DOHH2 (cell line): Measurements from ENCODE around the gene MKX.

Experiments
- H3F3A ChIP-seq: fragments of 200-600 bp; sonication (generic), shearing (Covaris generic); 2 replicates; pipeline ENCODE4 v1.6.0; 2016; ENCODE audit warnings: antibody characterized with exemption, mild to moderate bottlenecking; ENCODE audit not compliant: control insufficient read depth, insufficient read depth
- H3K27ac ChIP-seq: fragments of 200-600 bp; sonication (generic); 2 replicates; pipeline ENCODE4 v1.5.1; 2014; ENCODE audit warnings: low read depth, mild to moderate bottlenecking, low read length, moderate library complexity
- H3K27me3 ChIP-seq: fragments of 200-600 bp; sonication (generic); 2 replicates; pipeline ENCODE4 v1.6.1; 2014; ENCODE audit warnings: mild to moderate bottlenecking, low read length, mixed read lengths; ENCODE audit not compliant: control insufficient read depth
- H3K36me3 ChIP-seq: fragments of 200-600 bp; sonication (generic); 2 replicates; pipeline ENCODE4 v1.6.1; 2014; ENCODE audit warnings: mild to moderate bottlenecking, low read length, moderate library complexity, mixed read lengths; ENCODE audit not compliant: control insufficient read depth
- H3K4me1 ChIP-seq: fragments of 200-600 bp; sonication (generic); 2 replicates; pipeline ENCODE4 v1.6.1; 2014; ENCODE audit warnings: mild to moderate bottlenecking, low read length, mixed read lengths; ENCODE audit not compliant: control insufficient read depth
- H3K4me2 ChIP-seq: fragments of 200-600 bp; sonication (generic); 2 replicates; pipeline ENCODE4 v1.6.0; 2014; ENCODE audit warnings: mild to moderate bottlenecking, low read length, moderate library complexity
- H3K4me3 ChIP-seq: fragments of 200-600 bp; sonication (generic); 2 replicates; pipeline ENCODE4 v1.5.1; 2014; ENCODE audit warnings: mild to moderate bottlenecking, low read length, mixed read lengths
- H3K79me2 ChIP-seq: fragments of 200-600 bp; sonication (generic); 2 replicates; pipeline ENCODE4 v1.6.1; 2014; ENCODE audit warnings: mild to moderate bottlenecking, low read length, mixed read lengths; ENCODE audit not compliant: control insufficient read depth
- H3K9me2 ChIP-seq: fragments of 200-600 bp; sonication (generic); replicated peaks from 2 replicates; pipeline ENCODE4 v1.6.1; 2014; ENCODE audit warnings: mild to moderate bottlenecking, low read length, mixed read lengths; ENCODE audit not compliant: control insufficient read depth
- H3K9me3 ChIP-seq: fragments of 200-600 bp; sonication (generic); 2 replicates; pipeline ENCODE4 v1.6.1; 2014; ENCODE audit warnings: antibody characterized with exemption, low read length, mixed read lengths; ENCODE audit not compliant: control insufficient read depth, insufficient read depth
- H4K20me1 ChIP-seq: fragments of 200-600 bp; sonication (generic); 2 replicates; pipeline ENCODE4 v1.6.0; 2014; ENCODE audit warnings: low read depth, mild to moderate bottlenecking, antibody characterized with exemption, low read length, moderate library complexity; ENCODE audit not compliant: control insufficient read depth, insufficient read depth
- CTCF ChIP-seq: fragments of 200-600 bp; sonication (generic); IDR thresholded peaks from one replicate; pipeline ENCODE4 v1.5.1; 2014; ENCODE audit warnings: antibody characterized with exemption, mild to moderate bottlenecking, low read depth, low read length; ENCODE audit not compliant: poor library complexity, severe bottlenecking
- EZH2phosphoT487 ChIP-seq: fragments of 200-600 bp; sonication (generic); IDR thresholded peaks from 2 replicates; pipeline ENCODE4 v1.6.1; 2017; ENCODE audit warnings: borderline replicate concordance, mild to moderate bottlenecking, antibody characterized with exemption, low read length, moderate library complexity, mixed read lengths

The MKX gene

GRCh38 chr10:27717224-27717623 is 28.4 kb downstream of the MKX start:
- H3K9me3 ChIP-seq = no peaks in the 10 kb centered on the region
- H4K20me1 ChIP-seq = no peaks in the 10 kb centered on the region
- no peaks in the 10 kb centered on the region for H3F3A ChIP-seq
- H3K4me1 ChIP-seq = no peaks in the 10 kb centered on the region
- no peaks in the 10 kb centered on the region; the same call in 1 of the 2 replicates for H3K27me3 ChIP-seq
- H3K4me3 ChIP-seq = no peak overlapping the region
- H3K79me2 ChIP-seq = no peaks in the 10 kb centered on the region
- no peaks in the 10 kb centered on the region for H3K36me3 ChIP-seq
- no peaks in the 10 kb centered on the region for H3K9me2 ChIP-seq
- no peak overlapping the region for H3K4me2 ChIP-seq
- no peak overlapping the region for H3K27ac ChIP-seq
- no peak for TF ChIP-seq CTCF
- no peak for TF ChIP-seq EZH2phosphoT487

GRCh38 chr10:27716521-27716920 is 29.1 kb downstream of the MKX start:
- no peaks in the 10 kb centered on the region for H3K36me3 ChIP-seq
- no peaks in the 10 kb centered on the region for H3K4me1 ChIP-seq
- H3K4me2 ChIP-seq = no peak overlapping the region
- no peaks in the 10 kb centered on the region for H3K9me2 ChIP-seq
- H3K9me3 ChIP-seq = no peaks in the 10 kb centered on the region
- no peak overlapping the region for H3K4me3 ChIP-seq
- no peaks in the 10 kb centered on the region; the same call in 1 of the 2 replicates for H3K27me3 ChIP-seq
- no peak overlapping the region for H3K27ac ChIP-seq
- H4K20me1 ChIP-seq = no peaks in the 10 kb centered on the region
- no peak for TF ChIP-seq CTCF
- no peak for TF ChIP-seq EZH2phosphoT487
- no peaks in the 10 kb centered on the region for H3K79me2 ChIP-seq
- no peaks in the 10 kb centered on the region for H3F3A ChIP-seq

GRCh38 chr10:27715505-27715904 is 30.1 kb downstream of the MKX start:
- TF ChIP-seq EZH2phosphoT487 = no peak
- no peak for TF ChIP-seq CTCF

More at GRCh38 chr10:27715505-27715904, 30.1 kb downstream of the MKX start:
- Histone ChIP-seq H4K20me1 (no peaks in the 10 kb centered on the region), H3K27me3 (no peaks in the 10 kb centered on the region; the same call in 1 of the 2 replicates), H3K4me2 (no peak overlapping the region), H3K4me1 (no peaks in the 10 kb centered on the region), H3K9me2 (no peaks in the 10 kb centered on the region), H3K36me3 (no peaks in the 10 kb centered on the region), H3K79me2 (no peaks in the 10 kb centered on the region), H3K4me3 (no peak overlapping the region), H3K9me3 (no peaks in the 10 kb centered on the region), H3K27ac (no peak overlapping the region), H3F3A (no peaks in the 10 kb centered on the region)
